Progenitor cell of endocrine pancreas (in vitro differentiated cells): Measurements from ENCODE around the gene ROMO1. TPM values are rescaled to one million over a fixed set of nuclear protein-coding genes. Genes with fewer than 3 reads are reported as not detected.
"Not testable (repeated sequence)": the region's sequence is repeated elsewhere in the genome, so short reads cannot be mapped to it uniquely, and the experiment has no call there.

Source experiments
- DNase-seq: peaks from one replicate; pipeline ENCODE4 v3.0.0; 2021; ENCODE audit warnings: low spot score; ENCODE audit not compliant: unreplicated experiment
- H3K27ac Mint-ChIP-seq: 2 replicates; pipeline ENCODE4 v1.8.0; 2021; ENCODE audit warnings: mild to moderate bottlenecking, moderate library complexity, mixed read lengths
- H3K27me3 Mint-ChIP-seq: 2 replicates; pipeline ENCODE4 v1.8.0; 2021; ENCODE audit warnings: mixed read lengths
- H3K36me3 Mint-ChIP-seq: 2 replicates; pipeline ENCODE4 v1.8.0; 2022; ENCODE audit warnings: mixed read lengths; ENCODE audit not compliant: insufficient read depth
- H3K4me1 Mint-ChIP-seq: 2 replicates; pipeline ENCODE4 v1.8.0; 2021; ENCODE audit warnings: low read depth, mixed read lengths
- H3K4me3 Mint-ChIP-seq: 2 replicates; pipeline ENCODE4 v1.8.0; 2021; ENCODE audit warnings: low read depth, mild to moderate bottlenecking, moderate library complexity, mixed read lengths
- H3K9me3 Mint-ChIP-seq: 2 replicates; pipeline ENCODE4 v1.8.0; 2021; ENCODE audit warnings: low read depth, mixed read lengths
- CTCF ChIP-seq: fragments of 200-600 bp; sonication (generic); IDR thresholded peaks from one replicate; pipeline ENCODE4 v1.5.0; 2021; ENCODE audit warnings: antibody characterized with exemption, mild to moderate bottlenecking; ENCODE audit not compliant: unreplicated experiment
- total RNA-seq: library from RNA; stranded (reverse); gene quantifications from 2 replicates; pipeline ENCODE4 v1.2.1, GENCODE V29; 2021

Gene ROMO1
- total RNA-seq, 1 donor from 2014 or later = 129 TPM

DNA sequence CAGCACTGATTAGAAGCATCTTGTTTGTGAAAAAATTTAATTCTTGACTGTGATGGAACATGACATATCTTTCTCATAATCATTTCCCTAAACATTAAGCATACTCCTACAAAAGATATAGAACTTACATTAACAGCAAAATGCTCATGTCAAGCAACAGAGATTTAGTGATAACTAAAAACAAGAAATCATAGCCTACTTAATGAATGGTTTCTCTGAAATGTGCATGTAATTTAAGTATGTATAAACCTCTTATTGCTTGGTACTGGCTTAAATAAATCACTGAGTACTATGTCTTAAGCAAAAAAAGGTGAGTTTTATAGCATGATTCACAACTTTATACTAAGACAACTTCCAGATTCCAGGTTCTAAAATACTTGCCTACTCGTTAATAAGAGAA, 9.3 kb downstream of the ROMO1 start:
- H3K4me1 Mint-ChIP-seq = peaks cover 5% of the 10 kb centered on the region
- H3K36me3 Mint-ChIP-seq = peaks cover 30% of the 10 kb centered on the region
- DNase-seq = no peak
- H3K27ac Mint-ChIP-seq = no peak overlapping the region
- no peak for TF ChIP-seq CTCF
- H3K4me3 Mint-ChIP-seq = no peak overlapping the region
- no peaks in the 10 kb centered on the region for H3K27me3 Mint-ChIP-seq
- no peaks in the 10 kb centered on the region for H3K9me3 Mint-ChIP-seq

DNA sequence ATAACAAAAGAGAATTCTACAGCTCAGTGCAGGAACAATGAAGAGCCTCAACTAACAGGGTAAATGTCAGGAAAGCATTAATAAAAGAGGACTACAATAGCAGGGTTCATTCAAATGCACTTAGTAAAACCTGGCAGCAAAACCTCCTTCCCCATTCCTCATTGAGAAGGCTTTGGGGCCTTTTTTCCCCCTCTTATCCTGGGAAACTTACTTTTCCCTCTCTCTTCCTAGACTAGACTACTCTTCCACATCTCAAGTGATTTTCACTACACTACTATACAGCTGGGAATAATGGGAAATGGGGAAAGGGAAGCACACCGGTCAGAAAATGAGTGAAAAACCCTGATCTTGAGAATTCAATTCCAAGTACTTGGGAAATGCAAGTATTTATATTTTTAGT, 10.1 kb downstream of the ROMO1 start:
- TF ChIP-seq CTCF = no peak
- Mint-ChIP-seq H3K27ac (peak overlapping the region; percentile 17), H3K27me3 (no peaks in the 10 kb centered on the region), H3K4me3 (no peak overlapping the region), H3K9me3 (no peaks in the 10 kb centered on the region), H3K4me1 (peaks cover 5% of the 10 kb centered on the region), H3K36me3 (peaks cover 30% of the 10 kb centered on the region)
- DNase-seq = no peak

DNA sequence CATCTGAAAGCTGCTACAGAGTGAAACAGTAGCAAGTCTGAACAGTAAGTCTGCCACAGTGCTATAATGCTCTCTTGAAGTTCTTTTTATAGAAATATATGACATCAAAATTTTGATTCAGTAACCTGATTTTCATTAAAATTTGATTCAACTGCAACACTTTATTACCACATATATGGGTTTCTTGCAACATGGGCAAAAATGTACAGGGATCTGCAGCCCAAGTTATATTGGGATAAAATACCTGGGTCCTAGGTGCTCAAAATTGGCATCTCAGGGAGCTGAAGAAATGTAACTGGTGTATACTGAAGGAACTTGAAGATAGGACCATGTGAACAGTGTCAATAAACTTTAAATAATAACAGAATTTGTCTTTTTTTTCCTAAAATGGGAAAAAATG, 10.8 kb downstream of the ROMO1 start:
- Mint-ChIP-seq H3K36me3 (peaks cover 28% of the 10 kb centered on the region), H3K4me3 (no peak overlapping the region), H3K9me3 (no peaks in the 10 kb centered on the region), H3K4me1 (peaks cover 5% of the 10 kb centered on the region), H3K27me3 (no peaks in the 10 kb centered on the region), H3K27ac (no peak overlapping the region)
- TF ChIP-seq CTCF = no peak
- no peak for DNase-seq

- no peak for DNase-seq
- TF ChIP-seq CTCF = no peak
- Mint-ChIP-seq H3K9me3 (no peaks in the 10 kb centered on the region), H3K4me1 (peaks cover 5% of the 10 kb centered on the region), H3K4me3 (no peak overlapping the region), H3K36me3 (peaks cover 30% of the 10 kb centered on the region), H3K27ac (peak overlapping the region; percentile 87), H3K27me3 (no peaks in the 10 kb centered on the region)
Measured at GRCh38 chr20:35710884-35711587, 11.8 kb downstream of the ROMO1 start.

- H3K4me3 Mint-ChIP-seq = no peak overlapping the region
- TF ChIP-seq CTCF = no peak
- DNase-seq = no peak
- peak overlapping the region; percentile 87 for H3K27ac Mint-ChIP-seq
- no peaks in the 10 kb centered on the region for H3K27me3 Mint-ChIP-seq
- H3K9me3 Mint-ChIP-seq = no peaks in the 10 kb centered on the region
- peaks cover 5% of the 10 kb centered on the region for H3K4me1 Mint-ChIP-seq
- peaks cover 30% of the 10 kb centered on the region for H3K36me3 Mint-ChIP-seq
Measured at GRCh38 chr20:35711588-35712209, 12.5 kb downstream of the ROMO1 start.

GRCh38 chr20:35713120-35713519, 13.9 kb downstream of the ROMO1 start:
- DNase-seq, H3K4me3 Mint-ChIP-seq, H3K27ac Mint-ChIP-seq, H3K27me3 Mint-ChIP-seq, H3K9me3 Mint-ChIP-seq, H3K4me1 Mint-ChIP-seq: not testable (repeated sequence)
- H3K36me3 Mint-ChIP-seq = peaks cover 35% of the 10 kb centered on the region
